Measurements from ENCODE around the gene TMSB15A.

- TF ChIP-seq CTCF (IDR thresholded peaks at IDR 0.05; ENCODE audit: insufficient read depth, low read length): no peak
- no peak for TF ChIP-seq GABPA (IDR thresholded peaks at IDR 0.05; ENCODE audit: low read depth)
- no peak for TF ChIP-seq POLR2AphosphoS5 (IDR thresholded peaks at IDR 0.05; ENCODE audit: low read depth)
- TF ChIP-seq REST (IDR thresholded peaks at IDR 0.05; ENCODE audit: insufficient replicate concordance, low read depth): no peak
- no peak for TF ChIP-seq SPI1 (IDR thresholded peaks at IDR 0.05; ENCODE audit: borderline replicate concordance, low read depth)
Observed at GRCh38 chrX:102548231-102548630, 31.7 kb upstream of the TMSB15A start.

Measured in HL-60 (cell line).